HFFc6 (cell line): ENCODE results near the gene NDE1. TPM values are rescaled to one million over a fixed set of nuclear protein-coding genes. Genes with fewer than 3 reads are reported as not detected.

Source experiments
- DNase-seq: peaks from one replicate; pipeline ENCODE4 v3.0.0-alpha.2; 2018
- H3K27ac Mint-ChIP-seq: 2 replicates; pipeline ENCODE4 v1.8.0; 2020; ENCODE audit warnings: mild to moderate bottlenecking, mixed read lengths
- H3K27me3 Mint-ChIP-seq: 2 replicates; pipeline ENCODE4 v1.8.0; 2021; ENCODE audit warnings: mild to moderate bottlenecking, moderate library complexity, mixed read lengths; ENCODE audit not compliant: insufficient read depth
- H3K36me3 Mint-ChIP-seq: 2 replicates; pipeline ENCODE4 v1.8.0; 2021; ENCODE audit warnings: low read depth, mixed read lengths
- H3K4me1 Mint-ChIP-seq: 2 replicates; pipeline ENCODE4 v1.8.0; 2020; ENCODE audit warnings: low read depth, mixed read lengths
- H3K4me3 Mint-ChIP-seq: 2 replicates; pipeline ENCODE4 v1.8.0; 2020; ENCODE audit warnings: mild to moderate bottlenecking, moderate library complexity, mixed read lengths
- H3K9me3 Mint-ChIP-seq: 2 replicates; pipeline ENCODE4 v1.8.0; 2020; ENCODE audit warnings: mild to moderate bottlenecking, mixed read lengths
- CTCF ChIP-seq: fragments of 200-600 bp; sonication (generic); IDR thresholded peaks from 2 replicates; pipeline ENCODE4 v1.5.0; 2021; ENCODE audit warnings: antibody characterized with exemption, mild to moderate bottlenecking
- total RNA-seq, 6 experiments: library from RNA; stranded (reverse); fragmentation: NEBNext Ultra II Directional; extraction: Animal tissue kit (Norgen Biotek cat#: 25700); gene quantifications; 2 replicates in 1 of 6; 3 replicates in 5 of 6; pipeline ENCODE4 v1.2.3, GENCODE V29; 2021

Gene NDE1
- total RNA-seq, 6 experiments from 2014 or later: 40.6 to 61.0 (median 58.2) TPM

DNA sequence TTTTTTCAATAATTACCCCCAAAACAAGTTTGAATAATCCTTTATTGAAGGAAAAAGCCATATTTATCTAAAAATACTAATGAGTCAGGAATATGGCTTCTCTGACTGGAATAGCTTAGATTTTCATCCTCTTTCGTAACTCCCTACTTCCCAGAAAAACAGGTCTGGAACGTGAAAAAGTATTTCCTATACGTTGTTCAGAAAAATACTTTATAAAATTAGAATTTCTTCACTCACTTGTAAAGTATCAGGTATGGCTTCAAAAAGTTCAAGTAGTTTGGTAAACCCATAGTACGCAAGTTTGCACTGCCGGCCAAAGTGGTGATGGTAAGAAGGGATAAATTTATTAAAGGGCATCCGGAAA is 40.8 kb upstream of the NDE1 start:
- H3K4me1 Mint-ChIP-seq: peaks cover 12% of the 10 kb centered on the region
- no peaks in the 10 kb centered on the region; the same call in 1 of the 2 replicates for H3K27me3 Mint-ChIP-seq
- H3K9me3 Mint-ChIP-seq: no peaks in the 10 kb centered on the region
- H3K36me3 Mint-ChIP-seq: peaks cover 56% of the 10 kb centered on the region
- no peak overlapping the region for H3K27ac Mint-ChIP-seq
- TF ChIP-seq CTCF: no peak
- H3K4me3 Mint-ChIP-seq: no peak overlapping the region
- no peak for DNase-seq

DNA sequence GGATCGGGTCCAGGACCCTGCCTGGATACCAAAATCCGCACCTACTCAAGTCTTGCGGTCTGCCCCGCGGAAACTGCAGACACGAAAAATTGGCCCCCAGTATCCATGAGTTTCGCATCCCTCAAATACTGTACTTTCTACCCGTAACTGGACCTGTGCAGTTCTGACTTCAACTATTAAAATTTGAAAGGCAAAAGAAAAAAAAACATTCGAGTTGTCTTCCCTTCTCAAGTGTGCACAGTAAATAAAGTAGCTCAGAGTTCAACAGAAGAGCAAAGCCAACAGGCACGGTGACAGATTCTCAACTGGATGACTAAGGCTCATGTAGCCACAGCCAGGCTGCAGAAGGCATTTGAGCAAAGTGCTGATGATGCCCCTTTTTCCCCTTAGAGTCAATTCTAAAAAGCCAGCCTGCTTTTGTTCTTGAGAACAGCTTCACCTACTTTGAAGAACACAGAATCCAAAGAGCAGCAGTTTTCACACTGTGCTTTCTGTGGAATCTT is 39.6 kb upstream of the NDE1 start:
- H3K27me3 Mint-ChIP-seq: no peaks in the 10 kb centered on the region; the same call in 1 of the 2 replicates
- no peak for TF ChIP-seq CTCF
- DNase-seq: no peak
- H3K9me3 Mint-ChIP-seq: no peaks in the 10 kb centered on the region
- H3K27ac Mint-ChIP-seq: no peak overlapping the region
- H3K36me3 Mint-ChIP-seq: peaks cover 51% of the 10 kb centered on the region
- H3K4me3 Mint-ChIP-seq: no peak overlapping the region
- H3K4me1 Mint-ChIP-seq: peaks cover 12% of the 10 kb centered on the region

DNA sequence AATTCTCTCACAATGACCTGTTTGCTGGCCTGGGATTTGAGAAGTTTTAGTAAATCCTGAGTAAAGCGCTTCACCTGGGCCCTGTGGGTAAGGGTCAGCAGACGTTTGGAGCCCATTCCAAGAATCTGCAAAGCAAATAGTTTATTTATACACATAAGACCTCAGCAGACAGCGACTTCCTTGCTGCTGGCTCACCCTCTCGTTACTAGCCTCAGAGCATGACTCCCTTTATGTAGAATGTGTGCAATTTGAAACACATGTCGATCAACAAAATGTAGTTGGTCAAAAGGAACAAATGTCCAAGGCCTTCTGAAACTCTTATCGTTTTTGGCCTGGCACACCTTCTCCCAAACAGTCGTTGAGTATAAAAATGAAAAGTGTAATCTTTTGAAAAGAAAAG is 38.4 kb upstream of the NDE1 start:
- Mint-ChIP-seq H3K4me1 (peaks cover 12% of the 10 kb centered on the region), H3K9me3 (no peaks in the 10 kb centered on the region), H3K27ac (no peak overlapping the region), H3K4me3 (no peak overlapping the region), H3K27me3 (no peaks in the 10 kb centered on the region; the same call in 1 of the 2 replicates), H3K36me3 (peaks cover 51% of the 10 kb centered on the region)
- no peak for TF ChIP-seq CTCF
- no peak for DNase-seq

DNA sequence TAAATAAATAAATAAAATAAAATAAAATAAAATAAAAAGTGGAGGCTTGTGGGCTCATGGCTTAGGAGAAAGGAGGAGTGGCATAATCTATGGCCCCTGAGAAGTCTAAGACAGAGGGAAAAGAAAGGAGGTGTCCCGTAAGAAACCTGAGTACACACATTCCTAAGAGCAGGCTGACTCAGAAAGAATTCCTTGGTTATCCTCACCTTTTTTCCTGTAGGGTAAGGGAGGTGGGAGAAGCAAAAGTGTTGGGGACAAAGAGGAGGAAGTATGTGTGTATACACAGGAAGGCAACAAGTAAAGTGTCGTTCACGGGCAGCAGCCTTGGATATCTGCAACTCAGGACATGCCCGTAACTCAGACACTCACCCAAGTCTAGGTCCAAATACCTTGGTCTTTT is 36.4 kb upstream of the NDE1 start:
- DNase-seq: no peak
- Mint-ChIP-seq H3K4me1 (peaks cover 21% of the 10 kb centered on the region), H3K9me3 (no peaks in the 10 kb centered on the region), H3K4me3 (no peak overlapping the region), H3K36me3 (peaks cover 56% of the 10 kb centered on the region), H3K27ac (no peak overlapping the region), H3K27me3 (no peaks in the 10 kb centered on the region; the same call in none of the 2 replicates)
- TF ChIP-seq CTCF: no peak

DNA sequence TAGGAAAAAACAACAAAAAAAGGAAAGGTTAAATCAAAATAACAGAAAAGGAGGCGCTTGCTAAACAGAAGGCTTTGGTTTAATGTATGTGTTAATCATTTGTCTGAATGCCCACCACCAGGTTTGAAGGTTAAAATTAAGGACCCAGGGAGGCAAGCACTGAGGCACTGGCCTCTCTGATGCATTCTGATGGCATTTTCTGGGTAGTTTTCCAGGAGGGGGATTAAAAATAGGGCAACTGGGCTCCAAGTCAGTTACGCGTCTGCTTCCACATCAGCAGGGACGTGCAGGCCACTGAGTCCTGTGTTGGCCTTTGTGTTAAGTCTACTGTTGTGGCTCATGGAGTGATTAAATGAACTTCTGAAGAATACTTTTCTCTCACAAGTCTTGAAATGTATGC is 34.0 kb upstream of the NDE1 start:
- H3K4me3 Mint-ChIP-seq: no peak overlapping the region
- H3K27ac Mint-ChIP-seq: no peak overlapping the region
- peaks cover 33% of the 10 kb centered on the region for H3K4me1 Mint-ChIP-seq
- no peaks in the 10 kb centered on the region; the same call in none of the 2 replicates for H3K27me3 Mint-ChIP-seq
- no peaks in the 10 kb centered on the region for H3K9me3 Mint-ChIP-seq
- H3K36me3 Mint-ChIP-seq: peaks cover 66% of the 10 kb centered on the region
- no peak for DNase-seq
- no peak for TF ChIP-seq CTCF
